A549 (cell line): ENCODE data around the gene SNX25.

ENCODE experiments used
- CBX8 ChIP-seq: fragments of 200-600 bp; sonication (generic); IDR thresholded peaks from 2 replicates; pipeline ENCODE4 v1.6.1; 2016
- JUNB ChIP-seq: fragments of >200 bp; sonication (Bioruptor Twin); formaldehyde crosslinking; IDR thresholded peaks from 2 replicates; pipeline ENCODE4 v1.6.1; 2016
- POLR2A ChIP-seq: IDR thresholded peaks from 2 replicates; pipeline ENCODE4 v1.6.1; 2012; ENCODE audit warnings: mild to moderate bottlenecking, low read length
- REST ChIP-seq: fragments of 200-600 bp; sonication (generic); IDR thresholded peaks from 2 replicates; pipeline ENCODE4 v1.6.1; 2016; ENCODE audit warnings: antibody characterized with exemption, mild to moderate bottlenecking, moderate library complexity
- RFX5 ChIP-seq: fragments of 450-650 bp; IDR thresholded peaks from 2 replicates; pipeline ENCODE4 v1.7.1; 2014; ENCODE audit warnings: antibody characterized with exemption, mild to moderate bottlenecking, moderate library complexity
- TF ChIP-seq, protein P1 (sequence below): IDR thresholded peaks from 2 replicates; pipeline ENCODE4 v1.6.1; 2012
- TF ChIP-seq, protein P2 (sequence below): fragments of >200 bp; sonication (Bioruptor Twin); formaldehyde crosslinking; IDR thresholded peaks from 3 replicates; pipeline ENCODE4 v1.5.1; 2016

GRCh38 chr4:185275501-185275900 is 66.1 kb downstream of the SNX25 start:
- TF ChIP-seq, protein P1, sequence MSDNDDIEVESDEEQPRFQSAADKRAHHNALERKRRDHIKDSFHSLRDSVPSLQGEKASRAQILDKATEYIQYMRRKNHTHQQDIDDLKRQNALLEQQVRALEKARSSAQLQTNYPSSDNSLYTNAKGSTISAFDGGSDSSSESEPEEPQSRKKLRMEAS: no peak
- TF ChIP-seq JUNB: no peak
- TF ChIP-seq, protein P2, sequence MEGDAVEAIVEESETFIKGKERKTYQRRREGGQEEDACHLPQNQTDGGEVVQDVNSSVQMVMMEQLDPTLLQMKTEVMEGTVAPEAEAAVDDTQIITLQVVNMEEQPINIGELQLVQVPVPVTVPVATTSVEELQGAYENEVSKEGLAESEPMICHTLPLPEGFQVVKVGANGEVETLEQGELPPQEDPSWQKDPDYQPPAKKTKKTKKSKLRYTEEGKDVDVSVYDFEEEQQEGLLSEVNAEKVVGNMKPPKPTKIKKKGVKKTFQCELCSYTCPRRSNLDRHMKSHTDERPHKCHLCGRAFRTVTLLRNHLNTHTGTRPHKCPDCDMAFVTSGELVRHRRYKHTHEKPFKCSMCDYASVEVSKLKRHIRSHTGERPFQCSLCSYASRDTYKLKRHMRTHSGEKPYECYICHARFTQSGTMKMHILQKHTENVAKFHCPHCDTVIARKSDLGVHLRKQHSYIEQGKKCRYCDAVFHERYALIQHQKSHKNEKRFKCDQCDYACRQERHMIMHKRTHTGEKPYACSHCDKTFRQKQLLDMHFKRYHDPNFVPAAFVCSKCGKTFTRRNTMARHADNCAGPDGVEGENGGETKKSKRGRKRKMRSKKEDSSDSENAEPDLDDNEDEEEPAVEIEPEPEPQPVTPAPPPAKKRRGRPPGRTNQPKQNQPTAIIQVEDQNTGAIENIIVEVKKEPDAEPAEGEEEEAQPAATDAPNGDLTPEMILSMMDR: no peak
- TF ChIP-seq REST: no peak
- no peak for TF ChIP-seq RFX5
- TF ChIP-seq POLR2A: no peak
- TF ChIP-seq CBX8: no peak
